Measurements from ENCODE around the gene LHX4. TPM values are rescaled to one million over a fixed set of nuclear protein-coding genes. Genes with fewer than 3 reads are reported as not detected.

The LHX4 gene
- total and polyA plus RNA-seq, 2 of the 4 experiments (the other 2 are of a cell fraction) = 0.05 to 0.18 TPM

DNA sequence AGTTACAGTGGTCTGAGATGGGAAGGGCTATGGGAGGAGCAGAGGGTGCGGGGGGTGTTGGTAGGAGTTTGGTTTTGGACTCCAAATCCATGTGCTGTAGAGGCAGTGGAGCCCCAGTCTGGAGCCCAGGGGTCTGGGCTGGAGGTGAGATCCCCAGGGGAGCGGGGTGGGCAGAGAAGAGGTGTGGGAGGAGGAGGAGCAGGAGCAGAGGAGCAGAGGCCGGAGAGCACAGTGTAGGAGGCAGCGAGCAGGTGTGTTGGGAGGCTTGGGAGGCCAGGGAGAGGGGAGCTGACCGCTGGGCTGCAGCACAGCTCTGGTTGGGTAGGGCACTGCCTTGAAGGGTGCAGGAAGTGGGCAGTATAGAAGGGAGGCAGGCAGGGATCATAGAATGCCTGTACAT, 28.9 kb downstream of the LHX4 start:
- Histone ChIP-seq H3K4me3 (ENCODE audit: insufficient read depth, low read depth, low read length) (no peak overlapping the region), H2BK15ac (ENCODE audit: low read depth, low read length) (no peak overlapping the region), H4K20me1 (ENCODE audit: insufficient read depth, low read length) (no peaks in the 10 kb centered on the region), H3K27ac (ENCODE audit: insufficient read depth, low read length) (no peak overlapping the region), H4K8ac (ENCODE audit: low read depth in 2 of 2, low read length in 2 of 2) (no peak overlapping the region), H3K4ac (ENCODE audit: low read depth, low read length) (no peak overlapping the region), H3K79me1 (ENCODE audit: low read depth in 1 of 2, low read length in 2 of 2) (no peaks in the 10 kb centered on the region), H2BK5ac (ENCODE audit: low read depth, low read length, poor library complexity, severe bottlenecking) (no peak overlapping the region), H2AFZ (replicated peaks; ENCODE audit: low read length, poor library complexity) (no peak overlapping the region), H3K4me1 (ENCODE audit: control insufficient read depth, insufficient read depth, low read length) (0 out of 2 replicates have a peak, but pooled peaks cover 2% of the 10 kb centered on the region), H3K14ac (replicated peaks; ENCODE audit: low read depth, low read length) (no peak overlapping the region), H4K91ac (ENCODE audit: insufficient read depth, low read depth, low read length) (no peak overlapping the region), H3K23ac (ENCODE audit: low read depth, low read length) (no peak overlapping the region), H2BK20ac (ENCODE audit: low read depth, low read length) (no peak overlapping the region), H2AK5ac (ENCODE audit: low read depth, low read length) (no peak overlapping the region), H3K27me3 (ENCODE audit: control insufficient read depth, insufficient read depth, low read length) (peaks cover 33% of the 10 kb centered on the region), H4K5ac (ENCODE audit: low read depth, low read length) (no peak overlapping the region), H2BK120ac (ENCODE audit: low read depth, low read length) (no peak overlapping the region), H2AK9ac (replicated peaks; ENCODE audit: low read depth, low read length, poor library complexity) (no peak overlapping the region), H3K36me3 (ENCODE audit: control insufficient read depth, insufficient read depth, low read length) (no peaks in the 10 kb centered on the region), H3K9ac (ENCODE audit: low read depth, low read length) (no peak overlapping the region), H3K56ac (ENCODE audit: extremely low read depth, insufficient read depth, low read length) (no peak overlapping the region), H3K4me2 (ENCODE audit: low read depth, low read length) (no peak overlapping the region), H3K18ac (ENCODE audit: low read depth, low read length) (no peak overlapping the region), H3K9me3 (ENCODE audit: control insufficient read depth, insufficient read depth, low read length) (no peaks in the 10 kb centered on the region), H3K9me1 (ENCODE audit: insufficient read depth, low read length) (peaks cover 3% of the 10 kb centered on the region; the same call in 1 of the 2 replicates)
- ATAC-seq (ENCODE audit: low read depth) (no peak), DNase-seq (no peak)
- BruUV-seq (replicated peaks) = no TSS peak
- intact Hi-C loops (cut with micrococcal nuclease) = no loop called here
- 83% methylated on average over 5 of the region's 5 CpGs; no CpG with 5 or more reads in 1 of the 2 experiments for WGBS, 2 experiments (ENCODE audit: extremely low coverage in 2 of 2, insufficient read length in 1 of 2)
- TF ChIP-seq, protein P1, sequence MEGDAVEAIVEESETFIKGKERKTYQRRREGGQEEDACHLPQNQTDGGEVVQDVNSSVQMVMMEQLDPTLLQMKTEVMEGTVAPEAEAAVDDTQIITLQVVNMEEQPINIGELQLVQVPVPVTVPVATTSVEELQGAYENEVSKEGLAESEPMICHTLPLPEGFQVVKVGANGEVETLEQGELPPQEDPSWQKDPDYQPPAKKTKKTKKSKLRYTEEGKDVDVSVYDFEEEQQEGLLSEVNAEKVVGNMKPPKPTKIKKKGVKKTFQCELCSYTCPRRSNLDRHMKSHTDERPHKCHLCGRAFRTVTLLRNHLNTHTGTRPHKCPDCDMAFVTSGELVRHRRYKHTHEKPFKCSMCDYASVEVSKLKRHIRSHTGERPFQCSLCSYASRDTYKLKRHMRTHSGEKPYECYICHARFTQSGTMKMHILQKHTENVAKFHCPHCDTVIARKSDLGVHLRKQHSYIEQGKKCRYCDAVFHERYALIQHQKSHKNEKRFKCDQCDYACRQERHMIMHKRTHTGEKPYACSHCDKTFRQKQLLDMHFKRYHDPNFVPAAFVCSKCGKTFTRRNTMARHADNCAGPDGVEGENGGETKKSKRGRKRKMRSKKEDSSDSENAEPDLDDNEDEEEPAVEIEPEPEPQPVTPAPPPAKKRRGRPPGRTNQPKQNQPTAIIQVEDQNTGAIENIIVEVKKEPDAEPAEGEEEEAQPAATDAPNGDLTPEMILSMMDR (conservative IDR thresholded peaks at IDR 0.05; ENCODE audit: low read depth, low read length) = no peak
- TF ChIP-seq MXI1 (IDR thresholded peaks at IDR 0.05; ENCODE audit: borderline replicate concordance, low read depth, low read length) (no peak), BHLHE40 (IDR thresholded peaks at IDR 0.05; ENCODE audit: low read depth, low read length) (no peak), CHD1 (IDR thresholded peaks at IDR 0.05; ENCODE audit: low read depth, low read length) (no peak), FOS (IDR thresholded peaks at IDR 0.05; ENCODE audit: low read depth, low read length) (no peak), POLR2A (IDR thresholded peaks at IDR 0.05; ENCODE audit: low read depth, low read length) (no peak), RFX5 (IDR thresholded peaks at IDR 0.05; ENCODE audit: low read depth, low read length) (no peak), MAZ (IDR thresholded peaks at IDR 0.05; ENCODE audit: borderline replicate concordance, low read depth, low read length) (no peak), MAFK (IDR thresholded peaks at IDR 0.05; ENCODE audit: low read depth, low read length) (no peak), RAD21 (IDR thresholded peaks at IDR 0.05; ENCODE audit: low read length) (no peak), CEBPB (IDR thresholded peaks at IDR 0.05; ENCODE audit: low read depth, low read length) (no peak), RCOR1 (IDR thresholded peaks at IDR 0.05; ENCODE audit: insufficient replicate concordance, low read length) (no peak), NFE2L2 (IDR thresholded peaks at IDR 0.05; ENCODE audit: low read depth, low read length) (no peak), SMC3 (IDR thresholded peaks at IDR 0.05; ENCODE audit: low read depth, low read length) (no peak)
- TF ChIP-seq, protein P2, sequence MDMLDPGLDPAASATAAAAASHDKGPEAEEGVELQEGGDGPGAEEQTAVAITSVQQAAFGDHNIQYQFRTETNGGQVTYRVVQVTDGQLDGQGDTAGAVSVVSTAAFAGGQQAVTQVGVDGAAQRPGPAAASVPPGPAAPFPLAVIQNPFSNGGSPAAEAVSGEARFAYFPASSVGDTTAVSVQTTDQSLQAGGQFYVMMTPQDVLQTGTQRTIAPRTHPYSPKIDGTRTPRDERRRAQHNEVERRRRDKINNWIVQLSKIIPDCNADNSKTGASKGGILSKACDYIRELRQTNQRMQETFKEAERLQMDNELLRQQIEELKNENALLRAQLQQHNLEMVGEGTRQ (IDR thresholded peaks at IDR 0.05; ENCODE audit: low read depth, low read length) = no peak
- TF ChIP-seq, protein P3, sequence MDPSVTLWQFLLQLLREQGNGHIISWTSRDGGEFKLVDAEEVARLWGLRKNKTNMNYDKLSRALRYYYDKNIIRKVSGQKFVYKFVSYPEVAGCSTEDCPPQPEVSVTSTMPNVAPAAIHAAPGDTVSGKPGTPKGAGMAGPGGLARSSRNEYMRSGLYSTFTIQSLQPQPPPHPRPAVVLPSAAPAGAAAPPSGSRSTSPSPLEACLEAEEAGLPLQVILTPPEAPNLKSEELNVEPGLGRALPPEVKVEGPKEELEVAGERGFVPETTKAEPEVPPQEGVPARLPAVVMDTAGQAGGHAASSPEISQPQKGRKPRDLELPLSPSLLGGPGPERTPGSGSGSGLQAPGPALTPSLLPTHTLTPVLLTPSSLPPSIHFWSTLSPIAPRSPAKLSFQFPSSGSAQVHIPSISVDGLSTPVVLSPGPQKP (IDR thresholded peaks at IDR 0.05; ENCODE audit: borderline replicate concordance, low read depth, low read length) = no peak
- in situ Hi-C loops (cut with MboI; ENCODE audit: low sequenced_read_pairs) = loop anchor here (25.0 kb wide), 1 partner anchor 903 kb away; no protein-coding TSS in a partner anchor
- ChIA-PET CTCF (no interaction called here), POLR2A (ENCODE audit: unreplicated experiment) (no interaction called here)
- dilution Hi-C loops (cut with HindIII; ENCODE audit: low sequenced_read_pairs, unreplicated experiment) = no loop called here

Measured in IMR-90 (cell line).